Mucosa of descending colon (tissue), 3 donors: ENCODE results near the gene MUC5B. TPM values are rescaled to one million over a fixed set of nuclear protein-coding genes. Genes with fewer than 3 reads are reported as not detected.

Experiments used
- ATAC-seq: fragments of 200-7000 bp; cut with Tn5 transposase; one replicate; pipeline ENCODE4 v1.9.1; 2020; ENCODE audit warnings: mild to moderate bottlenecking, moderate library complexity
- DNase-seq, 3 donors: peaks; one replicate each; pipeline ENCODE4 v3.0.0-alpha.2; 2020
- H3K36me3 ChIP-seq: fragments of 200-600 bp; one replicate; pipeline ENCODE4 v1.8.0; 2021; ENCODE audit warnings: low read depth, mild to moderate bottlenecking
- H3K4me1 ChIP-seq: fragments of 200-600 bp; one replicate; pipeline ENCODE4 v1.8.0; 2021; ENCODE audit warnings: low read depth, mild to moderate bottlenecking
- H3K4me3 ChIP-seq: fragments of 200-600 bp; one replicate; pipeline ENCODE4 v1.8.0; 2021; ENCODE audit warnings: mild to moderate bottlenecking
- H3K9me3 ChIP-seq: fragments of 200-600 bp; one replicate; pipeline ENCODE4 v1.8.0; 2021; ENCODE audit warnings: mild to moderate bottlenecking
- CTCF ChIP-seq: fragments of 200-600 bp; IDR thresholded peaks from one replicate; pipeline ENCODE4 v1.8.0; 2022; ENCODE audit warnings: antibody characterized with exemption, mild to moderate bottlenecking
- intact Hi-C, 2 donors: fragments of 100-400 bp; cut with DNase I in 1 of 2; cut with micrococcal nuclease in 1 of 2; formaldehyde crosslinking; loops; one replicate each; pipeline versions ENCODE4 v1.11.0 to v1.11.1; 2022; cut with DNase I, micrococcal nuclease
- total RNA-seq, 3 donors: library from RNA; stranded (reverse); fragmentation: NEBNext Ultra II Directional in 2 of 3; extraction: Animal tissue kit (Norgen Biotek cat#: 25700) in 2 of 3; gene quantifications; one replicate each; pipeline versions ENCODE4 v1.2.1 to v1.2.4, GENCODE V29; 2021 to 2023
- donor health status: DM: no; HTN: no; CAD: no; lungs with moderate emphysema.
- donor health status: DM: no; HTN: no; CAD: no.
- donor health status: DM: no; HTN: yes; CAD: no.

The MUC5B gene
- total RNA-seq, 3 donors from 2014 or later: 133 to 431 (median 135) TPM

- Histone ChIP-seq H3K4me1 (peaks cover 52% of the 10 kb centered on the region), H3K9me3 (no peaks in the 10 kb centered on the region), H3K36me3 (no peaks in the 10 kb centered on the region), H3K4me3 (no peak overlapping the region)
- intact Hi-C loops: no loop called here
- no peak for TF ChIP-seq CTCF
- DNase-seq (no peak), ATAC-seq (no peak)
Measured at GRCh38 chr11:1300121-1300520, 77.3 kb downstream of the MUC5B start.

GRCh38 chr11:1300569-1301187 is 77.8 kb downstream of the MUC5B start:
- H3K4me3 ChIP-seq: no peak overlapping the region
- TF ChIP-seq CTCF: no peak
- H3K36me3 ChIP-seq: no peaks in the 10 kb centered on the region
- ATAC-seq (no peak), DNase-seq (no peak)
- no peaks in the 10 kb centered on the region for H3K9me3 ChIP-seq
- intact Hi-C loops: no loop called here
- H3K4me1 ChIP-seq: peaks cover 55% of the 10 kb centered on the region

- Histone ChIP-seq H3K4me1 (peaks cover 57% of the 10 kb centered on the region), H3K9me3 (no peaks in the 10 kb centered on the region), H3K4me3 (no peak overlapping the region), H3K36me3 (no peaks in the 10 kb centered on the region)
- ATAC-seq: no peak
- no peak for DNase-seq
- intact Hi-C loops: no loop called here
- no peak for TF ChIP-seq CTCF
Measured at GRCh38 chr11:1301220-1302000, 78.5 kb downstream of the MUC5B start.

GRCh38 chr11:1302041-1302460 is 79.2 kb downstream of the MUC5B start:
- Histone ChIP-seq H3K4me3 (no peak overlapping the region), H3K36me3 (no peaks in the 10 kb centered on the region), H3K9me3 (no peaks in the 10 kb centered on the region), H3K4me1 (peaks cover 61% of the 10 kb centered on the region)
- no peak for TF ChIP-seq CTCF
- ATAC-seq (peak; percentile 4), DNase-seq (peak in 1 of 3 donors; percentile 31)
- intact Hi-C loops: no loop called here

GRCh38 chr11:1302461-1303125 is 79.7 kb downstream of the MUC5B start:
- Histone ChIP-seq H3K9me3 (no peaks in the 10 kb centered on the region), H3K4me3 (no peak overlapping the region), H3K36me3 (no peaks in the 10 kb centered on the region), H3K4me1 (peaks cover 63% of the 10 kb centered on the region)
- no peak for TF ChIP-seq CTCF
- intact Hi-C loops: no loop called here
- no peak for ATAC-seq
- DNase-seq: no peak
